A549 (cell line): ENCODE results near the gene ALDH5A1. TPM values are rescaled to one million over a fixed set of nuclear protein-coding genes. Genes with fewer than 3 reads are reported as not detected.

Experiments used
- ATAC-seq, 2 experiments: fragments of 200-7000 bp in 1 of 2; fragments of >200 bp in 1 of 2; cut with Nextera tagmentation in 1 of 2; cut with Tn5 transposase in 1 of 2; 3 replicates each; pipeline versions ENCODE4 v1.8.0 to v1.9.1; 2018 to 2020; ENCODE audit warnings: mild to moderate bottlenecking in 1 of 2, moderate library complexity in 1 of 2
- CTCF ChIA-PET: fragments of 300-600 bp; sonication (Branson Sonifier 250); formaldehyde crosslinking; extraction: SDS; loops from one replicate; lab custom pipeline; 2021; ENCODE audit warnings: antibody characterized with exemption, inconsistent platforms; lab: Yijun Ruan, JAX
- POLR2A ChIA-PET: fragments of 350-600 bp; formaldehyde crosslinking; extraction: SDS; loops from one replicate; lab custom pipeline; 2021; ENCODE audit warnings: antibody characterized with exemption, inconsistent platforms; lab: Yijun Ruan, JAX
- DNase-seq, 2 experiments: peaks; one replicate each; pipeline versions ENCODE4 v3.0.0 to v3.0.0-alpha.2; 2011 to 2016; ENCODE audit warnings: low read depth in 1 of 2, low spot score in 1 of 2
- FAIRE-seq: peaks from 2 replicates; lab custom pipeline; 2011; peaks lifted over from hg19 to GRCh38; lab: Jason Lieb, UNC
- H3K27ac ChIP-seq, 2 experiments: fragments of >200 bp; sonication (Bioruptor Twin); formaldehyde crosslinking; 3 replicates each; pipeline ENCODE4 v1.5.1; 2016 to 2017
- H3K4me1 ChIP-seq: fragments of >200 bp; sonication (Bioruptor Twin); formaldehyde crosslinking; 3 replicates; pipeline ENCODE4 v1.6.1; 2016
- H3K4me2 ChIP-seq: fragments of >200 bp; sonication (Bioruptor Twin); formaldehyde crosslinking; 3 replicates; pipeline ENCODE4 v1.6.1; 2016
- H3K4me3 ChIP-seq: fragments of >200 bp; sonication (Bioruptor Twin); formaldehyde crosslinking; 3 replicates; pipeline ENCODE4 v1.5.1; 2016
- H3K9me3 ChIP-seq: fragments of >200 bp; sonication (Bioruptor Twin); formaldehyde crosslinking; 3 replicates; pipeline ENCODE4 v1.6.1; 2016
- BCL3 ChIP-seq: fragments of >200 bp; sonication (Bioruptor Twin); formaldehyde crosslinking; IDR thresholded peaks from 3 replicates; pipeline ENCODE4 v1.6.1; 2016
- CBX8 ChIP-seq: fragments of 200-600 bp; sonication (generic); IDR thresholded peaks from 2 replicates; pipeline ENCODE4 v1.6.1; 2016
- CEBPB ChIP-seq, 2 experiments: fragments of >200 bp in 1 of 2; sonication (Bioruptor Twin) in 1 of 2; formaldehyde crosslinking in 1 of 2; IDR thresholded peaks; 2 replicates each; pipeline ENCODE4 v1.6.1; 2012 to 2016
- EHF ChIP-seq: fragments of 250-450 bp; sonication (Bioruptor Pico); IDR thresholded peaks from 2 replicates; pipeline ENCODE4 v1.5.0; 2020; ENCODE audit warnings: mild to moderate bottlenecking
- ELK1 ChIP-seq: fragments of 150-350 bp; IDR thresholded peaks from 2 replicates; pipeline ENCODE4 v1.6.1; 2014; ENCODE audit warnings: low read depth, mild to moderate bottlenecking, low read length
- FOSB ChIP-seq: fragments of 250-450 bp; sonication (Bioruptor Pico); IDR thresholded peaks from 2 replicates; pipeline ENCODE4 v1.5.0; 2020; ENCODE audit warnings: mild to moderate bottlenecking, moderate library complexity
- HDAC2 ChIP-seq: fragments of 200-600 bp; sonication (generic); IDR thresholded peaks from 2 replicates; pipeline ENCODE4 v1.6.1; 2016
- HOXA7 ChIP-seq: fragments of 250-450 bp; sonication (Bioruptor Pico); IDR thresholded peaks from 2 replicates; pipeline ENCODE4 v1.5.0; 2020; ENCODE audit warnings: mild to moderate bottlenecking, moderate library complexity
- HOXB13 ChIP-seq: fragments of 250-450 bp; sonication (Bioruptor Pico); IDR thresholded peaks from 2 replicates; pipeline ENCODE4 v1.5.0; 2020; ENCODE audit warnings: low read depth, mild to moderate bottlenecking, moderate library complexity
- HOXB5 ChIP-seq: fragments of 250-450 bp; sonication (Bioruptor Pico); IDR thresholded peaks from 2 replicates; pipeline ENCODE4 v1.5.0; 2020; ENCODE audit warnings: mild to moderate bottlenecking, moderate library complexity
- JUNB ChIP-seq: fragments of >200 bp; sonication (Bioruptor Twin); formaldehyde crosslinking; IDR thresholded peaks from 2 replicates; pipeline ENCODE4 v1.6.1; 2016
- KDM1A ChIP-seq: fragments of 200-600 bp; sonication (generic); IDR thresholded peaks from 2 replicates; pipeline ENCODE4 v1.6.1; 2016; ENCODE audit warnings: low read depth, mild to moderate bottlenecking
- MAFK ChIP-seq: fragments of 450-650 bp; IDR thresholded peaks from 2 replicates; pipeline ENCODE4 v1.6.1; 2014; ENCODE audit not compliant: partially characterized antibody
- MAZ ChIP-seq: fragments of 150-350 bp; IDR thresholded peaks from 2 replicates; pipeline ENCODE4 v1.6.1; 2014; ENCODE audit warnings: antibody characterized with exemption, low read depth, low read length, borderline replicate concordance
- NPAS2 ChIP-seq: fragments of 250-450 bp; sonication (Bioruptor Pico); IDR thresholded peaks from 2 replicates; pipeline ENCODE4 v1.8.0; 2022; ENCODE audit warnings: mild to moderate bottlenecking, moderate library complexity, borderline replicate concordance
- NR3C1 ChIP-seq: fragments of >200 bp; sonication (Bioruptor Twin); formaldehyde crosslinking; IDR thresholded peaks from 3 replicates; pipeline ENCODE4 v1.6.1; 2017
- PHF8 ChIP-seq: fragments of 200-600 bp; sonication (generic); IDR thresholded peaks from 2 replicates; pipeline ENCODE4 v1.6.1; 2016; ENCODE audit warnings: low read depth, mild to moderate bottlenecking, antibody characterized with exemption, moderate library complexity, borderline replicate concordance
- POLR2A ChIP-seq: IDR thresholded peaks from 2 replicates; pipeline ENCODE4 v1.6.1; 2012; ENCODE audit warnings: mild to moderate bottlenecking, low read length
- POLR2AphosphoS2 ChIP-seq: conservative IDR thresholded peaks from 2 replicates; pipeline ENCODE4 v1.6.1; 2012; ENCODE audit warnings: low read length, improper control_type of control experiment, inconsistent platforms
- RAD21 ChIP-seq, 2 experiments: fragments of >200 bp in 1 of 2; sonication (Bioruptor Twin) in 1 of 2; formaldehyde crosslinking in 1 of 2; IDR thresholded peaks in 1 of 2; conservative IDR thresholded peaks in 1 of 2; 2 replicates in 1 of 2; 3 replicates in 1 of 2; pipeline ENCODE4 v1.6.1; 2012 to 2018; ENCODE audit warnings: inconsistent platforms in 1 of 2
- RARB ChIP-seq: fragments of 250-450 bp; sonication (Bioruptor Pico); IDR thresholded peaks from 2 replicates; pipeline ENCODE4 v1.8.0; 2021; ENCODE audit warnings: mild to moderate bottlenecking, moderate library complexity
- RNF2 ChIP-seq: fragments of 200-600 bp; sonication (generic); IDR thresholded peaks from 2 replicates; pipeline ENCODE4 v1.6.1; 2016; ENCODE audit warnings: low read depth, mild to moderate bottlenecking, antibody characterized with exemption, moderate library complexity, borderline replicate concordance
- TP53 ChIP-seq: fragments of 250-450 bp; sonication (Bioruptor Pico); IDR thresholded peaks from 2 replicates; pipeline ENCODE4 v1.5.0; 2021; ENCODE audit warnings: mild to moderate bottlenecking, moderate library complexity
- USF2 ChIP-seq: fragments of 450-650 bp; IDR thresholded peaks from 2 replicates; pipeline ENCODE4 v1.6.1; 2014; ENCODE audit warnings: antibody characterized with exemption
- ZC3H11A ChIP-seq: fragments of 450-650 bp; IDR thresholded peaks from 2 replicates; pipeline ENCODE4 v1.6.1; 2014; ENCODE audit warnings: antibody characterized with exemption, mild to moderate bottlenecking
- ZSCAN20 ChIP-seq: fragments of 250-450 bp; sonication (Bioruptor Pico); IDR thresholded peaks from 2 replicates; pipeline ENCODE4 v1.8.0; 2022; ENCODE audit warnings: mild to moderate bottlenecking, moderate library complexity
- WGBS: methylation state at CpG from one replicate; pipeline ENCODE4 v1.1.6; 2017; ENCODE audit errors: missing lambda C conversion rate; 5-methylcytosine and 5-hydroxymethylcytosine counted together
- polyA plus RNA-seq, 4 experiments: library from polyadenylated mRNA; depleted of rRNA in 3 of 4; stranded (reverse); fragments of >200 nt; fragmentation: RNase III in 1 of 4; extraction: RNeasy Plus Mini Kit Qiagen cat#74134 plus additional on column Dnase treatment in 1 of 4; gene quantifications; 2 replicates in 3 of 4; 3 replicates in 1 of 4; pipeline ENCODE4 v1.2.3, GENCODE V29; 2011 to 2017

Gene ALDH5A1
- polyA plus RNA-seq, 2 of the 4 experiments (the other 2 are of a cell fraction): 6.9 to 10.9 TPM

DNA sequence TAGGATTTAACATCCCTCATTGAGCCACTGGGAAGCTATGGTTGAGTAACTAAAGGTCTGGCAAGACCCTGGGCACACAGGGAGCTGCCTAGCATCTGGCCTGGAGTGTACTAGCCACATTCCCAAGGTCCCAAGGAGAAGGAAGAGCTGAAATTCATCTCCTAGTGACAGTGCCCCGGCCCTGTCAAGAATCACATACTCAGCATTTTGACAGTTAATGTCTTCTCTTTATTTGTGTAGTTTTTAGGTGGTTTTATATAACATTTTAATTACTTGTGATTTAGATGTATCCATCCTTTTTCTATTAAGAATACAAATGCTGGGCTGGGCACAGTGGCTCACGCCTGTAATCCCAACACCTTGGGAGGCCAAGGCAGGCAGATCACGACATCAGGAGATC lies 40.4 kb downstream of the ALDH5A1 start:
- POLR2A ChIA-PET: no interaction called here
- Histone ChIP-seq H3K9me3 (no peaks in the 10 kb centered on the region), H3K27ac (no peak overlapping the region), H3K4me2 (no peak overlapping the region), H3K4me1 (no peaks in the 10 kb centered on the region), H3K4me3 (no peak overlapping the region)
- 85% methylated on average over 3 of the region's 3 CpGs for WGBS
- ATAC-seq (no peak), FAIRE-seq (no peak), DNase-seq (no peak)
- CTCF ChIA-PET: interaction anchor here (1.6 to 4.5 kb wide), 3 partner anchors 11 to 14 kb away, joined by 3 to 24 read pairs (median 7); no protein-coding TSS in a partner anchor
- TF ChIP-seq RAD21 (conservative IDR thresholded peaks at IDR 0.05 in 1 of 2, IDR thresholded peaks at IDR 0.05 in 1 of 2) (no peak), KDM1A (no peak), MAFK (peak; percentile 42), POLR2AphosphoS2 (no peak)

DNA sequence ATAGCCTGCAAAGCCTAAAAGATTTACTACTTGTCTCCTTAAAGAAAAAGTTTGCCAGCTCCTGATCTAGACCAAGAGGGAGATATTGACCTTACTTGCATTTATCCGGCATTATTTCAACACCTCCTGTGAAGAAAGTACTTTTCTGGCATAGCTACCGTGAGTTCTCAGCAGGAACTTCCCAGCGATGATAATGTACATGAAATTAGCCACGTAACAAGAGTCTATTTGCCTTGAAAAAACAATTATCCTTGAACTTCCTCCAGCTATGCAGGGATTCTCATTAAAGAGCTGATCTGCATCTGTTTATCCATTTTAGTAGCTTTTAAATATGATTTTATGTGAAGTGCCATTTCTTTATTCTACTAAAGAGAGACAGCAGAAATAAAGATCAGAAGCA lies 41.7 kb downstream of the ALDH5A1 start:
- FAIRE-seq (no peak), DNase-seq (no peak), ATAC-seq (no peak)
- H3K4me1 ChIP-seq: no peaks in the 10 kb centered on the region
- 86% methylated on average over 4 of the region's 4 CpGs for WGBS
- H3K4me2 ChIP-seq: no peak overlapping the region
- no peaks in the 10 kb centered on the region for H3K9me3 ChIP-seq
- POLR2A ChIA-PET: no interaction called here
- CTCF ChIA-PET: interaction anchor here (2.0 to 4.5 kb wide), 2 partner anchors 12 to 15 kb away, joined by 7 to 24 read pairs; no protein-coding TSS in a partner anchor
- no peak overlapping the region for H3K27ac ChIP-seq
- no peak overlapping the region for H3K4me3 ChIP-seq
- no peak for TF ChIP-seq MAZ
- TF ChIP-seq FOSB (CRISPR knock-in tag): no peak
- no peak for TF ChIP-seq POLR2A
- TF ChIP-seq HOXA7 (CRISPR knock-in tag): no peak
- TF ChIP-seq CBX8: no peak
- TF ChIP-seq HOXB13 (CRISPR knock-in tag): no peak
- no peak for TF ChIP-seq NR3C1
- no peak for TF ChIP-seq RARB
- no peak for TF ChIP-seq RNF2
- TF ChIP-seq EHF (CRISPR knock-in tag): no peak
- no peak for TF ChIP-seq ZSCAN20 (CRISPR knock-in tag)
- no peak for TF ChIP-seq JUNB

- WGBS: 77% methylated on average over 8 of the region's 8 CpGs
- TF ChIP-seq NPAS2 (CRISPR knock-in tag) (no peak), POLR2A (no peak), PHF8 (no peak), BCL3 (no peak), ZC3H11A (no peak), USF2 (no peak), CEBPB (IDR thresholded peaks at IDR 0.05) (no peak), TP53 (CRISPR knock-in tag) (no peak), HOXB5 (CRISPR knock-in tag) (no peak), HOXA7 (CRISPR knock-in tag) (no peak), HDAC2 (no peak), ELK1 (no peak)
- TF ChIP-seq, all 56 proteins: peak for 0
These were observed 42.4 kb downstream of the ALDH5A1 start for GRCh38 chr6:24537082-24537699.

More at GRCh38 chr6:24537082-24537699, 42.4 kb downstream of the ALDH5A1 start:
- ChIA-PET POLR2A (no interaction called here), CTCF (interaction anchor here (2.0 to 4.5 kb wide), 2 partner anchors 13 to 16 kb away, joined by 7 to 24 read pairs; no protein-coding TSS in a partner anchor)
- Histone ChIP-seq H3K4me1 (no peaks in the 10 kb centered on the region), H3K9me3 (no peaks in the 10 kb centered on the region), H3K4me3 (no peak overlapping the region), H3K27ac (no peak overlapping the region), H3K4me2 (no peak overlapping the region)
- FAIRE-seq: no peak
- no peak for DNase-seq
- ATAC-seq: 0 out of 6 replicates have a peak, but pooled peaks of 1 of the 2 experiments have one; percentile 29
